GM12878 (cell line): ENCODE measurements around the gene GLO1.

Experiments used
- BHLHE40 ChIP-seq, 2 experiments: fragments of 450-650 bp in 1 of 2; IDR thresholded peaks; 2 replicates each; pipeline ENCODE4 v1.6.1; 2011 to 2017; ENCODE audit warnings: low read depth in 2 of 2, borderline replicate concordance in 1 of 2, improper control_type of control experiment in 1 of 2, low read length in 1 of 2, mild to moderate bottlenecking in 1 of 2
- EP300 ChIP-seq, 2 experiments: fragments of 150-350 bp in 1 of 2; IDR thresholded peaks; 2 replicates each; pipeline ENCODE4 v1.6.1; 2011 to 2012; ENCODE audit warnings: low read depth in 2 of 2, low read length in 2 of 2, borderline replicate concordance in 1 of 2, improper control_type of control experiment in 1 of 2, inconsistent platforms in 1 of 2; ENCODE audit not compliant: control insufficient read depth in 1 of 2
- POLR2A ChIP-seq: IDR thresholded peaks from 2 replicates; pipeline ENCODE4 v1.6.1; 2011; ENCODE audit warnings: low read depth, mild to moderate bottlenecking, low read length
- TARDBP ChIP-seq: IDR thresholded peaks from 2 replicates; pipeline ENCODE4 v1.6.1; 2016; ENCODE audit warnings: borderline replicate concordance
- ZNF24 ChIP-seq: fragments of 450-650 bp; IDR thresholded peaks from 2 replicates; pipeline ENCODE4 v1.6.1; 2017; ENCODE audit warnings: antibody characterized with exemption, mild to moderate bottlenecking
- TF ChIP-seq, protein P1 (sequence below), 3 experiments: IDR thresholded peaks in 2 of 3; conservative IDR thresholded peaks in 1 of 3; 2 replicates each; pipeline ENCODE4 v1.5.1; 2011; ENCODE audit warnings: low read depth in 3 of 3, low read length in 3 of 3, mild to moderate bottlenecking in 3 of 3, control low read depth in 2 of 3, moderate library complexity in 2 of 3, inconsistent platforms in 1 of 3, mixed read lengths in 1 of 3; ENCODE audit not compliant: control insufficient read depth in 2 of 3, insufficient read depth in 1 of 3; ENCODE audit errors: extremely low read depth in 1 of 3

- TF ChIP-seq POLR2A (no peak), ZNF24 (no peak), BHLHE40 (IDR thresholded peaks at IDR 0.05; ENCODE audit: borderline replicate concordance in 1 of 2, low read depth in 2 of 2, low read length in 1 of 2) (no peak), EP300 (IDR thresholded peaks at IDR 0.05; ENCODE audit: borderline replicate concordance in 1 of 2, control insufficient read depth in 1 of 2, low read depth in 2 of 2, low read length in 2 of 2) (no peak), TARDBP (no peak)
- TF ChIP-seq, protein P1, sequence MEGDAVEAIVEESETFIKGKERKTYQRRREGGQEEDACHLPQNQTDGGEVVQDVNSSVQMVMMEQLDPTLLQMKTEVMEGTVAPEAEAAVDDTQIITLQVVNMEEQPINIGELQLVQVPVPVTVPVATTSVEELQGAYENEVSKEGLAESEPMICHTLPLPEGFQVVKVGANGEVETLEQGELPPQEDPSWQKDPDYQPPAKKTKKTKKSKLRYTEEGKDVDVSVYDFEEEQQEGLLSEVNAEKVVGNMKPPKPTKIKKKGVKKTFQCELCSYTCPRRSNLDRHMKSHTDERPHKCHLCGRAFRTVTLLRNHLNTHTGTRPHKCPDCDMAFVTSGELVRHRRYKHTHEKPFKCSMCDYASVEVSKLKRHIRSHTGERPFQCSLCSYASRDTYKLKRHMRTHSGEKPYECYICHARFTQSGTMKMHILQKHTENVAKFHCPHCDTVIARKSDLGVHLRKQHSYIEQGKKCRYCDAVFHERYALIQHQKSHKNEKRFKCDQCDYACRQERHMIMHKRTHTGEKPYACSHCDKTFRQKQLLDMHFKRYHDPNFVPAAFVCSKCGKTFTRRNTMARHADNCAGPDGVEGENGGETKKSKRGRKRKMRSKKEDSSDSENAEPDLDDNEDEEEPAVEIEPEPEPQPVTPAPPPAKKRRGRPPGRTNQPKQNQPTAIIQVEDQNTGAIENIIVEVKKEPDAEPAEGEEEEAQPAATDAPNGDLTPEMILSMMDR (IDR thresholded peaks at IDR 0.05 in 2 of 3, conservative IDR thresholded peaks at IDR 0.05 in 1 of 3; ENCODE audit: control insufficient read depth in 2 of 3, extremely low read depth in 1 of 3, insufficient read depth in 1 of 3, low read depth in 3 of 3, low read length in 3 of 3) = no peak
Observed at GRCh38 chr6:38684237-38684636, 18.7 kb downstream of the GLO1 start.
